Neuron (in vitro differentiated cells): ENCODE results near the gene MAGEB10.

Source experiments
- H2AFZ ChIP-seq: one replicate; pipeline ENCODE4 v1.6.1; 2013; ENCODE audit warnings: low read depth, mild to moderate bottlenecking, inconsistent platforms, low read length, moderate library complexity
- H3K27me3 ChIP-seq: one replicate; pipeline ENCODE4 v1.6.1; 2013; ENCODE audit warnings: low read length; ENCODE audit not compliant: insufficient read depth
- H3K36me3 ChIP-seq: one replicate; pipeline ENCODE4 v1.6.1; 2013; ENCODE audit warnings: low read length; ENCODE audit not compliant: insufficient read depth
- H3K4me1 ChIP-seq: one replicate; pipeline ENCODE4 v1.6.1; 2013; ENCODE audit warnings: low read length; ENCODE audit not compliant: insufficient read depth
- H3K4me3 ChIP-seq: 2 replicates; pipeline ENCODE4 v1.5.1; 2013; ENCODE audit warnings: mild to moderate bottlenecking, low read length, moderate library complexity
- H3K9me3 ChIP-seq: one replicate; pipeline ENCODE4 v1.6.1; 2013; ENCODE audit warnings: low read length

Gene MAGEB10

DNA sequence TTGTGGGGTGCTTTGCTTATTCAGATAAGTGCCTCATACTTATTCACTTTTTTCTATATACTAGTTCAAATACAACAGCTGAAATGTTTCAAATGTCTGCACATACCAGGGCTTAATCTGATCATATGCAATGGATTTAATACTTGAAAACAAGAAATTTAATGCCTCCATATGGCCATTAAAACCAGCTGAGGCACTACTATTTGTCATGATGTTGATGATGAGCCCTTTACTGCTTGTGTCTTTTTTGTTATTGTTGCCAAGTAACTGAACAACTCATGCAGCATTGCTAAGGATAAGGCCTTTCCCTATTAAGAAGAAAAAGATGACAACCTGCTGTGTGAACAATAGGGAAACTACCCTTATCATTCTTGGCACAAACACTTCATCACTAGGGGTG lies 52.5 kb downstream of the MAGEB10 start:
- no peak overlapping the region for H3K4me3 ChIP-seq
- no peaks in the 10 kb centered on the region for H3K9me3 ChIP-seq
- H3K36me3 ChIP-seq: no peaks in the 10 kb centered on the region
- no peaks in the 10 kb centered on the region for H3K27me3 ChIP-seq
- H2AFZ ChIP-seq: no peak overlapping the region
- H3K4me1 ChIP-seq: no peaks in the 10 kb centered on the region

DNA sequence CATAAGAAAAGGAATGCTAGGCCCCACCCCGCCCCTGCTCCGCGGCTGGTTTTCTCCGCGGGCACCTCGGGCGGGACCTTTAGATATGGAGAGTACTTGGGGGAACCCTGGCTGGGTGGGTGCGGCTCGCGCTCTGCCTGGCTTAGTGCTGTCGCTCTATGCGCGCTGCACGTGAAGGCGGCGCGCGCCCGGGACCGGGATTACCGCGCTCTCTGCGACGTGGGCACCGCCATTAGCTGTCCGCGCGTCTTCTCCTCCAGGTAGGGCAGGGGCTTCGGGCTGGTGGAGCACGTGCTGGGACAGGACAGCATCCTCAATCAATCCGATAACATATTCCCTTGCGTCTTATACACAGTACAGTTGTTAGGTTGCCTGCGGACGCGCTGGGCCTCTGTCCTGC lies 56.0 kb downstream of the MAGEB10 start:
- Histone ChIP-seq H2AFZ (no peak overlapping the region), H3K4me3 (no peak overlapping the region), H3K36me3 (no peaks in the 10 kb centered on the region), H3K4me1 (no peaks in the 10 kb centered on the region), H3K27me3 (no peaks in the 10 kb centered on the region), H3K9me3 (no peaks in the 10 kb centered on the region)
